CD4-positive, alpha-beta T cell (primary cell): ENCODE measurements around the gene LY6G5C. TPM values are rescaled to one million over a fixed set of nuclear protein-coding genes. Genes with fewer than 3 reads are reported as not detected.

Experiments used
- ATAC-seq: fragments of 200-7000 bp; cut with Tn5 transposase; one replicate; pipeline ENCODE4 v1.10.0; 2022; ENCODE audit warnings: mild to moderate bottlenecking; ENCODE audit not compliant: poor library complexity
- CTCF ChIA-PET: fragments of 350-600 bp; sonication (Branson Sonifier 250); formaldehyde crosslinking; loops from one replicate; lab custom pipeline; 2021; ENCODE audit warnings: antibody characterized with exemption, inconsistent platforms; lab: Charles Lee
- POLR2A ChIA-PET: fragments of 350-600 bp; sonication (Branson Sonifier 250); formaldehyde crosslinking; loops from one replicate; lab custom pipeline; 2021; ENCODE audit warnings: antibody characterized with exemption, inconsistent platforms; lab: Charles Lee
- DNase-seq, 14 experiments: peaks; one replicate each; pipeline ENCODE4 v3.0.0-alpha.2; 2013 to 2020; ENCODE audit warnings: mixed read lengths in 2 of 14
- H3K27ac ChIP-seq, 2 donors: one replicate each; pipeline versions ENCODE4 v1.5.1 to v1.7.0; 2013; ENCODE audit warnings: low read length in 2 of 2, low read depth in 1 of 2, mild to moderate bottlenecking in 1 of 2
- H3K27me3 ChIP-seq, 2 experiments: 1 replicate in 1 of 2; 2 replicates in 1 of 2; pipeline versions ENCODE4 v1.6.1 to v1.7.0; 2013; ENCODE audit warnings: low read length in 2 of 2, control low read depth in 1 of 2, mild to moderate bottlenecking in 1 of 2, moderate library complexity in 1 of 2; ENCODE audit not compliant: insufficient read depth in 2 of 2, control insufficient read depth in 1 of 2
- H3K36me3 ChIP-seq: one replicate; pipeline ENCODE4 v1.6.1; 2013; ENCODE audit warnings: low read length, control low read depth; ENCODE audit not compliant: insufficient read depth
- H3K4me1 ChIP-seq: one replicate; pipeline ENCODE4 v1.6.1; 2013; ENCODE audit warnings: low read length, control low read depth; ENCODE audit not compliant: insufficient read depth
- H3K4me3 ChIP-seq: one replicate; pipeline ENCODE4 v1.5.1; 2013; ENCODE audit warnings: mild to moderate bottlenecking, low read length, moderate library complexity
- H3K9me3 ChIP-seq, 2 experiments: 1 replicate in 1 of 2; 2 replicates in 1 of 2; pipeline versions ENCODE4 v1.6.1 to v1.7.0; 2013; ENCODE audit warnings: low read length in 2 of 2, mild to moderate bottlenecking in 2 of 2, control low read depth in 1 of 2, moderate library complexity in 1 of 2; ENCODE audit not compliant: control insufficient read depth in 1 of 2, insufficient read depth in 1 of 2
- H3K27ac Mint-ChIP-seq: one replicate; pipeline ENCODE4 v1.8.0; 2020; ENCODE audit warnings: mixed read lengths
- H3K27me3 Mint-ChIP-seq: one replicate; pipeline ENCODE4 v1.8.0; 2021; ENCODE audit warnings: mixed read lengths
- H3K36me3 Mint-ChIP-seq: one replicate; pipeline ENCODE4 v1.8.0; 2021; ENCODE audit warnings: low read depth, mixed read lengths
- H3K4me1 Mint-ChIP-seq: one replicate; pipeline ENCODE4 v1.8.0; 2021; ENCODE audit warnings: low read depth, mixed read lengths
- H3K4me3 Mint-ChIP-seq: one replicate; pipeline ENCODE4 v1.8.0; 2020; ENCODE audit warnings: mild to moderate bottlenecking, mixed read lengths
- H3K9me3 Mint-ChIP-seq: one replicate; pipeline ENCODE4 v1.8.0; 2020; ENCODE audit warnings: mixed read lengths
- intact Hi-C, 2 experiments: fragments of 100-400 bp; cut with DNase I in 1 of 2; cut with micrococcal nuclease in 1 of 2; formaldehyde crosslinking; loops; one replicate each; pipeline versions ENCODE4 v1.15.1 to v1.9.0; 2023 to 2025; cut with DNase I, micrococcal nuclease
- total RNA-seq, 174 experiments: library from RNA in 2 of 174; stranded (reverse) in 2 of 174; gene quantifications; one replicate each; pipeline ENCODE4 v1.2.3 and lab custom pipeline; 2021 to 2026
- TF ChIP-seq, protein P1 (sequence below): fragments of 200-600 bp; IDR thresholded peaks from one replicate; pipeline ENCODE4 v1.8.0; 2022; ENCODE audit warnings: antibody characterized with exemption, mild to moderate bottlenecking

Gene LY6G5C
- total RNA-seq, 2 experiments from 2014 or later, result 0.49 to 0.67 TPM

GRCh38 chr6:31725502-31726350 is 44.9 kb upstream of the LY6G5C start:
- H3K4me1 Mint-ChIP-seq, result peaks cover 42% of the 10 kb centered on the region

GRCh38 chr6:31723980-31724691 is 43.3 kb upstream of the LY6G5C start:
- CTCF ChIA-PET, result no interaction called here
- POLR2A ChIA-PET, result interaction anchor here (1.4 kb wide), 1 partner anchor 21 kb away, joined by 4 read pairs; the partner anchor contains the start of gene ABHD16A

More at GRCh38 chr6:31725502-31726350, 44.9 kb upstream of the LY6G5C start:
- intact Hi-C loops, result no loop called here
- H3K4me3 ChIP-seq, result no peak overlapping the region
- no peak overlapping the region for H3K27ac ChIP-seq
- TF ChIP-seq, protein P1, sequence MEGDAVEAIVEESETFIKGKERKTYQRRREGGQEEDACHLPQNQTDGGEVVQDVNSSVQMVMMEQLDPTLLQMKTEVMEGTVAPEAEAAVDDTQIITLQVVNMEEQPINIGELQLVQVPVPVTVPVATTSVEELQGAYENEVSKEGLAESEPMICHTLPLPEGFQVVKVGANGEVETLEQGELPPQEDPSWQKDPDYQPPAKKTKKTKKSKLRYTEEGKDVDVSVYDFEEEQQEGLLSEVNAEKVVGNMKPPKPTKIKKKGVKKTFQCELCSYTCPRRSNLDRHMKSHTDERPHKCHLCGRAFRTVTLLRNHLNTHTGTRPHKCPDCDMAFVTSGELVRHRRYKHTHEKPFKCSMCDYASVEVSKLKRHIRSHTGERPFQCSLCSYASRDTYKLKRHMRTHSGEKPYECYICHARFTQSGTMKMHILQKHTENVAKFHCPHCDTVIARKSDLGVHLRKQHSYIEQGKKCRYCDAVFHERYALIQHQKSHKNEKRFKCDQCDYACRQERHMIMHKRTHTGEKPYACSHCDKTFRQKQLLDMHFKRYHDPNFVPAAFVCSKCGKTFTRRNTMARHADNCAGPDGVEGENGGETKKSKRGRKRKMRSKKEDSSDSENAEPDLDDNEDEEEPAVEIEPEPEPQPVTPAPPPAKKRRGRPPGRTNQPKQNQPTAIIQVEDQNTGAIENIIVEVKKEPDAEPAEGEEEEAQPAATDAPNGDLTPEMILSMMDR, result no peak
- peaks cover 5% of the 10 kb centered on the region for H3K36me3 ChIP-seq
- ATAC-seq, result no peak
- ChIA-PET CTCF (interaction anchor here (5.8 kb wide), 1 partner anchor 13 kb away, joined by 41 read pairs; the partner anchor contains the start of gene MSH5), POLR2A (no interaction called here)
- Mint-ChIP-seq H3K36me3 (peaks cover 19% of the 10 kb centered on the region), H3K27ac (no peak overlapping the region), H3K4me3 (no peak overlapping the region), H3K9me3 (no peaks in the 10 kb centered on the region), H3K27me3 (no peaks in the 10 kb centered on the region)
- peaks cover 52% of the 10 kb centered on the region for H3K4me1 ChIP-seq
- no peaks in the 10 kb centered on the region for H3K9me3 ChIP-seq
- no peaks in the 10 kb centered on the region for H3K27me3 ChIP-seq
- DNase-seq, result peak in 1 of 14 experiments; percentile 13

More at GRCh38 chr6:31723980-31724691, 43.3 kb upstream of the LY6G5C start:
- Histone ChIP-seq H3K27ac (no peak overlapping the region), H3K4me1 (peaks cover 38% of the 10 kb centered on the region), H3K36me3 (no peaks in the 10 kb centered on the region), H3K9me3 (no peaks in the 10 kb centered on the region), H3K27me3 (no peaks in the 10 kb centered on the region), H3K4me3 (no peak overlapping the region)
- no peaks in the 10 kb centered on the region for H3K27me3 Mint-ChIP-seq
- TF ChIP-seq, protein P1, result no peak
- no peak overlapping the region for H3K27ac Mint-ChIP-seq
- H3K9me3 Mint-ChIP-seq, result no peaks in the 10 kb centered on the region
- ATAC-seq (no peak), DNase-seq (no peak)
- peaks cover 29% of the 10 kb centered on the region for H3K4me1 Mint-ChIP-seq
- H3K36me3 Mint-ChIP-seq, result peaks cover 6% of the 10 kb centered on the region
- intact Hi-C loops, result no loop called here
- no peak overlapping the region for H3K4me3 Mint-ChIP-seq
